Measurements from ENCODE around the gene ATOSA.

Gene ATOSA

DNA sequence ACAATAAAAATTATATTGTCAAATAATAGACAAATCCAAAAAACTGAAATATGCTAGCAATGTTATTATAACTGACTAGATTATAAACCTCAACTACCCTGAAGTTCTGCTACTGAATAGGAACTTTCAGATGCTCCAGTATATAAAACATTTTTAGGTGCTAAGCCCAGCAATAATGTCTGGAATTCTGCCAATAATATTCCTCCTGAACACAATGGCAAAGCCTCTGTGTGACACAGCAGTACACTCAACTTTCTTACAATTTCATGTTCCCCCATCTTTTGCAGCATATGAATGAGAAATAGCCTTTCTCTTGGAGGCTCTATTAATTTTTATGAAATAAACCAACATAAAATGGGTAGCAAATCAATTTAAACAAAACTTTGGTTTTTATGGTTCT lies 29.5 kb downstream of the ATOSA start:
- no peaks in the 10 kb centered on the region for H3K9me3 ChIP-seq (replicated peaks; ENCODE audit: low read length)
- no peaks in the 10 kb centered on the region for H3K36me3 ChIP-seq (ENCODE audit: insufficient read depth, low read length)
- H3K9ac ChIP-seq (ENCODE audit: low read depth, low read length), result no peak overlapping the region
- no peak overlapping the region for H3K4me2 ChIP-seq (ENCODE audit: low read length)
- H3K4me3 ChIP-seq (ENCODE audit: low read length), result no peak overlapping the region
- H3K27me3 ChIP-seq (ENCODE audit: control insufficient read depth, insufficient read depth, low read length), result no peaks in the 10 kb centered on the region
- peaks cover 31% of the 10 kb centered on the region for H3K4me1 ChIP-seq (ENCODE audit: control insufficient read depth, insufficient read depth, low read length)

DNA sequence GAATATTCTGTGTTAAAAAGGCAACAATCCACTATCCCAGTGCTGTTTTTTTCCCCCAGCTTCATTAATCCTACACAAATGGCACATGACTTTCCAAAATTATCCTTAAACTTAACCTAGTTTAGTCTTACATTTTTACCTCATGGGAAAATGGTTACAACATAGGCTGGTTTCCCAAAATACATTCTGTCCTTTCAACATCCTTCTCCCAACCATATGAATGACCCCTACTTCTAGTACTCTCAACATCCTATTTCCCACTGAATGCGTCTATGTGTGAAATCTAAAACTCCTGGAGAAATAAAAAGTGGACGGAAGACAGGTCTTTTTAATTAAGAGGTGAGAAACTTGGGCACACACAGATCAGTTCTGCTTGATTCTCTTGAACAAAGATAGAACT lies 33.3 kb downstream of the ATOSA start:
- Histone ChIP-seq H3K27me3 (ENCODE audit: control insufficient read depth, insufficient read depth, low read length) (no peaks in the 10 kb centered on the region), H3K36me3 (ENCODE audit: insufficient read depth, low read length) (no peaks in the 10 kb centered on the region), H3K4me1 (ENCODE audit: control insufficient read depth, insufficient read depth, low read length) (peaks cover 16% of the 10 kb centered on the region), H3K4me2 (ENCODE audit: low read length) (no peak overlapping the region), H3K9me3 (replicated peaks; ENCODE audit: low read length) (no peaks in the 10 kb centered on the region), H3K9ac (ENCODE audit: low read depth, low read length) (no peak overlapping the region), H3K4me3 (ENCODE audit: low read length) (no peak overlapping the region)

DNA sequence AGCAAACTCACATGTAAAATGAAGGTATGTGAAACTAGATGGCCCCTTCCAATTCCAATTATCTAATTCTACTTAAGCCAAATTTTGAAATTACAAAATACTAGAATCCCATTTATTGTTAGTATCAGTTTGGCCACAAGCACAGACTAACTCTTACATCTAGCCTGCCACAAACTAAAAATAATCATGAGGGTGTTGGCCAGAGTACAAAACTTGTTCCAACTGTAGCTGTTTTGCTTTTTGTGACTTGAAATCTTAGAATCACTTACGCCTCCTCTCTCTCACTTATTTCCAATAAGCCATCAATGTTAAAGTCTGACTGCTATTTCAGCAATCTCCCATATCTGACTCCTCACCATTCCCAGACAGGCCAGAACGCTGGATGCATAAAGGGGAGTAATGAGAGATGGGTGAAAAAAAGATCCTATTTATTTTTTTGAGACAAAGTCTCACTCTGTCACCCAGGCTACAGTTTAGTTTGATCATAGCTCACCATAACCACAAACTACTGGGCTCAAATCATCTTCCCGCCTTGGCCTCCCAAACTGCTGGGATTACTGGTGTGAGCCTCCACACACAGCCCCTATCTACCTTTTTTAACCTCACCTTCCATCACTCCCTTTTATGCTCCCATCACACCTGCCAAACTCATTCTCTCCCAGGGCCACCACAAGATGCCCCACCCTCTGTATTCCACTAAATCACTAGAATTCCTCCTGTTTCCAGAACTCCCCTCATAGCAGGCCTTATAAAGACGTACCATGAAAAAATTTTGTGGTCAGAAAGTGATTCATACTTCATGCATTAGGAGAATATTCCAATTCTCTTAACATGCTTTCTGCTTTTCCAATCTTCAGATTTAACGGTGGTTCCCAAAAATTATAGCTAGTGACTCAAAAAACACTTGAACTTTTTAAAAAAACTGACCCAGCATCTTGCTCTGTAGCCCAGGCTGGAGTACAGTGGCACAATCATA lies 36.5 kb downstream of the ATOSA start:
- Histone ChIP-seq H3K4me3 (ENCODE audit: low read length) (no peak overlapping the region), H3K4me1 (ENCODE audit: control insufficient read depth, insufficient read depth, low read length) (peaks cover 16% of the 10 kb centered on the region), H3K9ac (ENCODE audit: low read depth, low read length) (peak overlapping the region; percentile 12), H3K36me3 (ENCODE audit: insufficient read depth, low read length) (no peaks in the 10 kb centered on the region), H3K27me3 (ENCODE audit: control insufficient read depth, insufficient read depth, low read length) (no peaks in the 10 kb centered on the region), H3K4me2 (ENCODE audit: low read length) (peak overlapping the region; percentile 27), H3K9me3 (replicated peaks; ENCODE audit: low read length) (no peaks in the 10 kb centered on the region)

DNA sequence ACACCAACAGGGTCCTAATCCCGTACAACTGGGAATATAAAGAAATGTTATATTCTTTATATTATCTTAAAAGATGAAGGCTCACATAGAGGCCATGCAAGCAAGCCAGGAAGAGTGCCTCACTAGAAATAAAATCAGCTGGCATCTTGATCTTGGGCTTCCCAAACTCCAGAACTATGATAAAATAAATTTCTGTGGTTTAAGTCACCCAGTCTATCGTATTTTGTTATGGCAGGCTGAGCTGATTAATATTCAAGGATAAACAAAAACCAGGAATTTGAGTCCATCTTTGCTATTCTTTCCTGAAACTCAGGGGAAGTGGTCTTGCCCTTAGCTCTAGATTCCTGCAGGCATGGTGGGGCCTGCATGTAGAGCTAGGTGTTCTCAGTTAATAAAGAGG lies 42.7 kb downstream of the ATOSA start:
- no peak overlapping the region for H3K9ac ChIP-seq (ENCODE audit: low read depth, low read length)
- H3K4me1 ChIP-seq (ENCODE audit: control insufficient read depth, insufficient read depth, low read length), result no peaks in the 10 kb centered on the region
- H3K36me3 ChIP-seq (ENCODE audit: insufficient read depth, low read length), result peaks cover 8% of the 10 kb centered on the region
- no peak overlapping the region for H3K4me2 ChIP-seq (ENCODE audit: low read length)
- H3K9me3 ChIP-seq (replicated peaks; ENCODE audit: low read length), result no peaks in the 10 kb centered on the region
- H3K4me3 ChIP-seq (ENCODE audit: low read length), result no peak overlapping the region
- H3K27me3 ChIP-seq (ENCODE audit: control insufficient read depth, insufficient read depth, low read length), result no peaks in the 10 kb centered on the region

DNA sequence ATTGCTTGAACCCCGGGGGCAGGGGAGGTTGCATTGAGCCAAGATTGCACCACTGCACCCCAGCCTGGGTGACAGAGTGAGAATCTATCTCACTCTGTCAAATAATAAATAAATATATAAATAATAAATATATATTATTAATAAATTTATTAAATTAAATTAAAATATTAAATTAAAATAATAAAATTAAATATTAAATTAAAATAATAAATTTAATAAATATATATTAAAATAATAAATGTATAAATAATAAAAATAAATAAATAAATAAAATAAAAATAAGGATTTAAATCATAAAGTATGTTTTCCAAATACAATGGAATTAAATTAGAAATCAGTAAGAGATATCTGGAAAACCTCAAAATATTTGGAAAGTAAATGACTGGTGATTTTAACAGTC lies 43.3 kb downstream of the ATOSA start:
- Histone ChIP-seq H3K27me3 (ENCODE audit: control insufficient read depth, insufficient read depth, low read length) (no peaks in the 10 kb centered on the region), H3K9me3 (replicated peaks; ENCODE audit: low read length) (no peaks in the 10 kb centered on the region), H3K4me1 (ENCODE audit: control insufficient read depth, insufficient read depth, low read length) (no peaks in the 10 kb centered on the region), H3K4me2 (ENCODE audit: low read length) (no peak overlapping the region), H3K4me3 (ENCODE audit: low read length) (no peak overlapping the region), H3K36me3 (ENCODE audit: insufficient read depth, low read length) (peaks cover 13% of the 10 kb centered on the region), H3K9ac (ENCODE audit: low read depth, low read length) (no peak overlapping the region)

Data from skeletal muscle satellite cell (primary cell).